ENCODE data around the gene GLIS1.

DNA sequence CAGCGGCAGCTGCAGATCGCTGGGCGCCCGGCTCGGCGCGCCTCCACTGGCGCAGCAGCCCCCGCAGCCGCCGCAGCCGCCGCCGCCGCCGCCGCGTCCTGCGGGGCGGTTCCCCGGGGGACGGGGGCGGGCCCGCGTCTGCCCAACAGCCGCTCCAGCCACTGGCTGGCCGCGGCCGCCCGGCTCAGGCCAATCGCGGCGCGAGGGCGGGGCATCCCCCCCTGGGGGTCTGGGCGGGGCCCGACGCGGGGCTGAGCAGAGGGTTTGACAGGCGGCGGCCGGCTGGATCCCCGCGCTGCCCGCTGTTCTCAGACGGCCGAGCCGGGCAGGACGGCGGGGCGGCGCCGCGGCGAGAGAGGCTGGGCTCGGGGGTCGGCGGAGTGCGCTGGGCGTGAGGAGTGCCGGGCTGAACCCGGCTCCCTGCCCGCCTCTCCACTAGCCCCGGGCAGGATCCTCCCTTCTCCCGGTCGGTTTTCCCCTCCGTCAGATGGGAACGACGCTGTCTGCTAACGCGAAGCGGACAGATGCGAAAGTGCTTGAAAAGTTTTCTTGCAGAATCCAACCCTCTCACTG lies at the start of gene GLIS1:
- TF ChIP-seq CTCF (conservative IDR thresholded peaks at IDR 0.05; ENCODE audit: low read depth, low read length): no peak
- no peak for TF ChIP-seq EZH2phosphoT487 (IDR thresholded peaks at IDR 0.05; ENCODE audit: borderline replicate concordance, low read length)
- no peak for TF ChIP-seq EZH2 (IDR thresholded peaks at IDR 0.05; ENCODE audit: low read length, unreplicated experiment)
